IPS-15b (cell line): ENCODE measurements around the gene TMEM232.
"Not testable (repeated sequence)": the region's sequence is repeated elsewhere in the genome, so short reads cannot be mapped to it uniquely, and the experiment has no call there.

Source experiments
- H3K27me3 ChIP-seq: one replicate; pipeline ENCODE4 v1.6.1; 2013; ENCODE audit warnings: low read length; ENCODE audit not compliant: control insufficient read depth, insufficient read depth
- H3K36me3 ChIP-seq: one replicate; pipeline ENCODE4 v1.6.1; 2013; ENCODE audit warnings: low read length; ENCODE audit not compliant: control insufficient read depth, insufficient read depth
- H3K4me1 ChIP-seq: one replicate; pipeline ENCODE4 v1.6.1; 2013; ENCODE audit warnings: mild to moderate bottlenecking, low read length; ENCODE audit not compliant: control insufficient read depth, insufficient read depth
- H3K4me3 ChIP-seq: one replicate; pipeline ENCODE4 v1.5.1; 2013; ENCODE audit warnings: low read depth, low read length
- H3K9ac ChIP-seq: one replicate; pipeline ENCODE4 v1.6.1; 2013; ENCODE audit warnings: low read depth, mild to moderate bottlenecking, low read length
- H3K9me3 ChIP-seq: one replicate; pipeline ENCODE4 v1.6.1; 2013; ENCODE audit warnings: mild to moderate bottlenecking, low read length; ENCODE audit not compliant: control insufficient read depth, insufficient read depth

TMEM232 gene

DNA sequence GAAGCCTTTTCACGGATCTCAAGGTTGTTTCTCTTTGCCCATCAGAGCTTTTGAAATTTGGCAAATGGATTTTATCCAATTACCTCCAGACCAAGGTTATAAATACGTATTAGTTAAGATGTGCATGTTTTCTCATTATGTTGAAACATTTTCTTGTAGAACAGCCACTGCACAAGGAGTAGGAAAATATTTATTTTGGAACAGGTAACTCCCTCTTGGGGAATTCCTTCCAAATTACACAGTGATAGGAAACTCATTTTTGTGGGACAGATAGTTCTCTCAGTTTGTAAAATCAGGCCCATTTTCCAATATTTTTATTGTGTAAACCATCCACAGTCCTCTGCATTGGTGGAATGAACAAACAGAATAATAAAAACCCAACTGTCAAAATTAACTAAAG lies 23.0 kb downstream of the TMEM232 start:
- H3K4me3 ChIP-seq, result no peak overlapping the region
- H3K9me3 ChIP-seq, result no peaks in the 10 kb centered on the region
- no peaks in the 10 kb centered on the region for H3K4me1 ChIP-seq
- H3K36me3 ChIP-seq, result no peaks in the 10 kb centered on the region
- no peaks in the 10 kb centered on the region for H3K27me3 ChIP-seq
- H3K9ac ChIP-seq, result no peak overlapping the region

GRCh38 chr5:110702704-110703103 lies 23.8 kb downstream of the TMEM232 start:
- no peaks in the 10 kb centered on the region for H3K9me3 ChIP-seq
- H3K4me3 ChIP-seq, result no peak overlapping the region
- no peak overlapping the region for H3K9ac ChIP-seq
- H3K36me3 ChIP-seq, result no peaks in the 10 kb centered on the region
- H3K27me3 ChIP-seq, result no peaks in the 10 kb centered on the region
- H3K4me1 ChIP-seq, result no peaks in the 10 kb centered on the region

GRCh38 chr5:110702300-110702699 lies 24.2 kb downstream of the TMEM232 start:
- Histone ChIP-seq H3K4me3 (no peak overlapping the region), H3K4me1 (no peaks in the 10 kb centered on the region), H3K36me3 (no peaks in the 10 kb centered on the region), H3K9me3 (no peaks in the 10 kb centered on the region), H3K27me3 (no peaks in the 10 kb centered on the region), H3K9ac (no peak overlapping the region)

GRCh38 chr5:110692669-110693068 lies 33.8 kb downstream of the TMEM232 start:
- H3K9ac ChIP-seq, H3K36me3 ChIP-seq, H3K4me1 ChIP-seq, H3K9me3 ChIP-seq, H3K4me3 ChIP-seq, H3K27me3 ChIP-seq: not testable (repeated sequence)

- H3K4me1 ChIP-seq, H3K4me3 ChIP-seq: not testable (repeated sequence)
These were observed 35.9 kb downstream of the TMEM232 start for GRCh38 chr5:110690587-110690986.

DNA sequence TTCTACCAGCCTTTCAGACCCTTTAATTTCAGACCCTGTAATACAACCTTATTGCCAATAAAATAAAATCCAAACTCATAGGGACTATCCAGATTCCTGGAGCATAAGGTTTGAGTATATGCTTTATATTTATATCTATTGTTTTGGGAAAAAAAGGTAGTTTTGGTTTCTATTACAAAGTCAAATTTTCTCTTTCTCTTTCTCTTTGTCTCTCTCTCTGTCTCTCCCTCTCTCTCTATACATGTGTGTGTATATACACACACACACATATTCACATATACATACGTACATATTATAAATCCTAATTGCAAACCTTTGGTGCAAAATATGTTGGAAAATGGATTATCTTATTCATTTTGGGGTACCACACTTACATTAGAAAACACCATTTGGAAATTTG lies 39.0 kb downstream of the TMEM232 start:
- no peaks in the 10 kb centered on the region for H3K27me3 ChIP-seq
- H3K36me3 ChIP-seq, result no peaks in the 10 kb centered on the region
- no peaks in the 10 kb centered on the region for H3K9me3 ChIP-seq
- no peaks in the 10 kb centered on the region for H3K4me1 ChIP-seq
- H3K9ac ChIP-seq, result no peak overlapping the region
- no peak overlapping the region for H3K4me3 ChIP-seq

More at GRCh38 chr5:110690587-110690986, 35.9 kb downstream of the TMEM232 start:
- H3K27me3 ChIP-seq, H3K36me3 ChIP-seq, H3K9me3 ChIP-seq, H3K9ac ChIP-seq: not testable (repeated sequence)

GRCh38 chr5:110686270-110686669 lies 40.2 kb downstream of the TMEM232 start:
- no peaks in the 10 kb centered on the region for H3K4me1 ChIP-seq
- H3K36me3 ChIP-seq, result no peaks in the 10 kb centered on the region
- no peaks in the 10 kb centered on the region for H3K9me3 ChIP-seq
- H3K9ac ChIP-seq, result no peak overlapping the region
- H3K4me3 ChIP-seq, result no peak overlapping the region
- H3K27me3 ChIP-seq, result no peaks in the 10 kb centered on the region

DNA sequence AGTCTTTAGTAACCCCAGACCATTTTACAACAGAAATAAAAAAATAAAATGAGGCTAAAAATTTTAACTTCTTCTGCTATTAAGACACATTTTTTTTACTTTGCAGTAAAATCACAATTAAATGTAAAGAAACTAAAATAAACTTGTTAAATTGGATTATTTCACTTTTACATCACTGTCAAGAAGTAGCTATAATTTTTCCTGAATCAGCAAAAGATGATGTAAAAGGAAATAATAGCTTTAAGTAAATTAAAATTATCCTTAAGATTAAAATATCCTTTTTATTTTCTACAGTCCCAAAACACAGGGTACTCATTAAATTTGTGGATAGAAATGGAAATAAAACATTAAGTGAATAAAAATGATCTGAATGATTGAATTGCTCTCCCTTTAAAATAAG lies 44.5 kb downstream of the TMEM232 start:
- Histone ChIP-seq H3K4me1 (no peaks in the 10 kb centered on the region), H3K27me3 (no peaks in the 10 kb centered on the region), H3K9ac (no peak overlapping the region), H3K9me3 (no peaks in the 10 kb centered on the region), H3K4me3 (no peak overlapping the region), H3K36me3 (no peaks in the 10 kb centered on the region)

- H3K36me3 ChIP-seq, result no peaks in the 10 kb centered on the region
- no peak overlapping the region for H3K9ac ChIP-seq
- no peaks in the 10 kb centered on the region for H3K4me1 ChIP-seq
- no peaks in the 10 kb centered on the region for H3K9me3 ChIP-seq
- no peak overlapping the region for H3K4me3 ChIP-seq
- H3K27me3 ChIP-seq, result no peaks in the 10 kb centered on the region
These were observed 45.4 kb downstream of the TMEM232 start for GRCh38 chr5:110681109-110681508.

GRCh38 chr5:110676554-110676953 lies 49.9 kb downstream of the TMEM232 start:
- not testable (repeated sequence) for H3K27me3 ChIP-seq, H3K36me3 ChIP-seq, H3K9me3 ChIP-seq, H3K9ac ChIP-seq, H3K4me3 ChIP-seq, H3K4me1 ChIP-seq

DNA sequence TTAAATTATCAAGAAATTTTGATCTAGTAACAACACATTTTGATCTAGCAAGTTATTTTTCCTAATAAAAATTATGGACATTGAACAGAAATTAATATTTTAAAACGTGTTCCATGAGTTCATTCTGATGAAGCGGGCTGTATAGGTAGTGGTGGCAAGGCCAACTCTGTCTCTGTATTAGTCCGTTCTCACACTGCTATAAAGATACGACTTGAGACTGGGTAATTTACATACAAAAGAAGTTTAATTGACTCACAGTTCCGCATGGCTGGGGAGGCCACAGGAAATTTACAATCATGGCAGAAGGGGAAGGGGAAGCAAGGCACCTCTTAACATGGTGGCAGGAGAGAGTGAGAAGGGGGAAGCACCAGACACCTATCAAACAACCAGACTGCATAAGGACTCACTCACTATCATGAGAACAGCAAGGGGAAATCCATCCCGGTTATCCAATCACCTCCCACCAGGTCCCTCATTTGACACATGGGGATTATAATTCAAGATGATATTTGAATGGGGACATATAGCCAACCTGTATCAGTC lies 61.2 kb downstream of the TMEM232 start:
- H3K4me1 ChIP-seq, result no peaks in the 10 kb centered on the region
- H3K27me3 ChIP-seq, result no peaks in the 10 kb centered on the region
- no peaks in the 10 kb centered on the region for H3K36me3 ChIP-seq
- H3K4me3 ChIP-seq, result no peak overlapping the region
- H3K9me3 ChIP-seq, result no peaks in the 10 kb centered on the region
- no peak overlapping the region for H3K9ac ChIP-seq

- H3K4me1 ChIP-seq, result no peaks in the 10 kb centered on the region
- no peak overlapping the region for H3K4me3 ChIP-seq
- no peaks in the 10 kb centered on the region for H3K36me3 ChIP-seq
- no peaks in the 10 kb centered on the region for H3K9me3 ChIP-seq
- no peaks in the 10 kb centered on the region for H3K27me3 ChIP-seq
- H3K9ac ChIP-seq, result no peak overlapping the region
These were observed 62.9 kb downstream of the TMEM232 start for GRCh38 chr5:110663525-110663924.

DNA sequence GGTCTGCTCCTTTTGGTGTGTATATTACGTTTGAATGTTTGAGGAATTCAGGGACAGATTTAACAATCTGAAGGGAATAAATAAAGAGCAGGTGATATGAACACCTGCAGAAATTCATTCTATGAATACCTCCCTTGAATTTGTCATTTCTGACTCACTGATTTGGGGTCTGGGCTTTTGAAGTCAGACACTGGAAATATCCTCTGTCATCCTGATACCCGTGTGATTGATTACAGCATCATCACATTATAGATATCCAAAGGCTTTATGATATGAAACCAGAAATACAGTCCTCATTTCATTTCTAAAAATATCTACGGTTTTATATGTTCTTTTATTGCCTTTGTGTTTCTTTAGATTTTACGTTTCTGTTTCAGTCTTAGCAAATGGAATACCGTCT lies 68.5 kb downstream of the TMEM232 start:
- Histone ChIP-seq H3K27me3 (no peaks in the 10 kb centered on the region), H3K9ac (no peak overlapping the region), H3K4me3 (no peak overlapping the region), H3K9me3 (no peaks in the 10 kb centered on the region), H3K36me3 (no peaks in the 10 kb centered on the region), H3K4me1 (no peaks in the 10 kb centered on the region)
